Measurements from ENCODE around the gene SNX18. TPM values are rescaled to one million over a fixed set of nuclear protein-coding genes. Genes with fewer than 3 reads are reported as not detected.
A peak's percentile ranks its signal among the peaks of the same experiment; 100 is the strongest.
"Not testable (repeated sequence)": the region's sequence is repeated elsewhere in the genome, so short reads cannot be mapped to it uniquely, and the experiment has no call there.

The SNX18 gene, protein sequence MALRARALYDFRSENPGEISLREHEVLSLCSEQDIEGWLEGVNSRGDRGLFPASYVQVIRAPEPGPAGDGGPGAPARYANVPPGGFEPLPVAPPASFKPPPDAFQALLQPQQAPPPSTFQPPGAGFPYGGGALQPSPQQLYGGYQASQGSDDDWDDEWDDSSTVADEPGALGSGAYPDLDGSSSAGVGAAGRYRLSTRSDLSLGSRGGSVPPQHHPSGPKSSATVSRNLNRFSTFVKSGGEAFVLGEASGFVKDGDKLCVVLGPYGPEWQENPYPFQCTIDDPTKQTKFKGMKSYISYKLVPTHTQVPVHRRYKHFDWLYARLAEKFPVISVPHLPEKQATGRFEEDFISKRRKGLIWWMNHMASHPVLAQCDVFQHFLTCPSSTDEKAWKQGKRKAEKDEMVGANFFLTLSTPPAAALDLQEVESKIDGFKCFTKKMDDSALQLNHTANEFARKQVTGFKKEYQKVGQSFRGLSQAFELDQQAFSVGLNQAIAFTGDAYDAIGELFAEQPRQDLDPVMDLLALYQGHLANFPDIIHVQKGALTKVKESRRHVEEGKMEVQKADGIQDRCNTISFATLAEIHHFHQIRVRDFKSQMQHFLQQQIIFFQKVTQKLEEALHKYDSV
- total RNA-seq (2014; rRNA removed; shearing (Covaris generic)): 49.5 and 61.0 TPM in 2 replicates

DNA sequence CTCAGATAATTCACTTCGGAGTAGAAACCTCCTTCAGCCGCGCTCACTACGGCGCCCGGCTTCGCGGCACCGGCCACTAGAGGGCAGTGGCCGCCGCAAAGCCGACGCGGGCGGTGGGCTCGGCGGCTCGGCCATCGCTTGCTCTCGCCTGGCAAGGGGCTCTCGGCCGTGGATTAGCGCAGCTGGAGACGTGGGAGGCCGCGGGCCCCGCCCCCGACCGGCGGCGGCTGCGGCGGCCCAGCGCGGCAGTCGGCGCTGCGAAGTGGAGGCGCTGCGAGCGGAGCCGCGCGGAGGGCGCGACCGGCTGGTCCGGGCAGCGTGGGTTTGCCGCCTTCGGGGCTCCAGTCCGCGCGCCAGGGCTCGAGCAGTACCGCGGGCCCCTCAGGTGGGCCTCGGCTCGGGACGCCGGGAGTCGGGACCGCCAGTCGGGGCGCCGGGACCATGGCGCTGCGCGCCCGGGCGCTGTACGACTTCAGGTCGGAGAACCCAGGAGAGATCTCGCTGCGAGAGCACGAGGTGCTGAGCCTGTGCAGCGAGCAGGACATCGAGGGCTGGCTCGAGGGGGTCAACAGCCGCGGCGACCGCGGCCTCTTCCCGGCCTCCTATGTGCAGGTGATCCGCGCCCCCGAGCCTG is at the start of gene SNX18:
SNX18 (plus strand) TSS at position 248 of the 634 bp plus-strand sequence; CDS start at position 442, 194 bp downstream.
- peak within 1 kb of the TSS; percentile 94 for H3K27ac ChIP-seq
- DNase-seq (ENCODE audit: low read depth in 1 of 2, low spot score in 2 of 2): peak; percentile 89 to 93
- peak within 1 kb of the TSS; percentile 96 for H3K4me3 ChIP-seq
- no peaks in the 10 kb centered on the region for H3K27me3 ChIP-seq (replicated peaks)
- H3K9me3 ChIP-seq (replicated peaks): no peaks in the 10 kb centered on the region
- peaks cover 54% of the 10 kb centered on the region for H3K4me1 ChIP-seq (replicated peaks)
- H3K36me3 ChIP-seq: peaks cover 50% of the 10 kb centered on the region

DNA sequence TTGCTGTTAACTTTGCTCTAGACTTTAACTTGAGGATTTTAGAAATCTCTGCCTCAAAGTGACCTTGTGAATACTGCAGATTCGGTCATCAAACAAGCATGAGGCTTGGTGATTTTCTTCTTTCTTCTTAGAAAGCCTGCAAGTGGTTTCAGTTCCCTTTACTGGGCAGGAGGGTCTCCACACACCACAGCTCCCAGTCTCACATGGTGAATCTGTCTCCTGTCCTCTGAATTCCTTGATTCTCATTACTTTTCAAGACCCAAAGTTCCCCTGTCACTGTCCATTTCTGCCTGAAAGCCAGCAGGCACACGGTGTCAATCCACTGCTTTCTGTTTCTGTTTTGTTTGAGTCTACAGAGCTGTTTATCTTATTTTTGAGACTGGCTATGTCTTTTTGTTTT is 47.9 kb upstream of the SNX18 start:
- Histone ChIP-seq H3K9me3 (replicated peaks) (no peaks in the 10 kb centered on the region), H3K4me3 (peak overlapping the region; percentile 25), H3K27ac (peak overlapping the region; percentile 45), H3K4me1 (replicated peaks) (peaks cover 8% of the 10 kb centered on the region; the same call in 1 of the 2 replicates), H3K36me3 (no peaks in the 10 kb centered on the region), H3K27me3 (replicated peaks) (no peaks in the 10 kb centered on the region)
- DNase-seq (ENCODE audit: low read depth in 1 of 2, low spot score in 2 of 2): peak in 1 of 2 experiments; percentile 48

GRCh38 chr5:54470128-54470527 is 47.4 kb upstream of the SNX18 start:
- H3K36me3 ChIP-seq: no peaks in the 10 kb centered on the region
- no peaks in the 10 kb centered on the region for H3K27me3 ChIP-seq (replicated peaks)
- DNase-seq (ENCODE audit: low read depth in 1 of 2, low spot score in 2 of 2): peak in 1 of 2 experiments; percentile 6
- peak overlapping the region; percentile 45 for H3K27ac ChIP-seq
- H3K4me1 ChIP-seq (replicated peaks): peaks cover 8% of the 10 kb centered on the region; the same call in 1 of the 2 replicates
- no peaks in the 10 kb centered on the region for H3K9me3 ChIP-seq (replicated peaks)
- H3K4me3 ChIP-seq: peak overlapping the region; percentile 25

DNA sequence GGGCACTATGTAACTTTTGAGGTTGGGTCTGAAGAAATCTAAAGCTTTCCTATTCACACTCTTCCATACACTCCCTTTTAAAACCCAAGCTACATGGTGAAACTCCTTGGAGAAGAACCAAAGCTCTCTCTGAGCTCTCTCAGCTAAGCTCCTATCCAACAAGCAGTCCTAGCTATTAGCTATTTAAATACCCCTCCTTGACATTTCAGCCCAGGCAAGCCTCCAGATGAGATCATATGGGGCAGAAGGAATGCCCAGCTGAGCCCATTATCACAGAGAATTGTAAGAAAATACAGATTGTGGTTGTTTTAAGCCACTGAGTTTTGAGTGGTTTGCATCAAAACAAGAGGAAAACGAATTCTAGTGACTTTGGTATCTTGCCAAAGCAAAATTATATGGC is 46.9 kb upstream of the SNX18 start:
- Histone ChIP-seq H3K36me3 (no peaks in the 10 kb centered on the region), H3K9me3 (replicated peaks) (no peaks in the 10 kb centered on the region), H3K27ac (no peak overlapping the region), H3K27me3 (replicated peaks) (no peaks in the 10 kb centered on the region), H3K4me3 (no peak overlapping the region), H3K4me1 (replicated peaks) (peaks cover 8% of the 10 kb centered on the region; the same call in 1 of the 2 replicates)
- DNase-seq (ENCODE audit: low read depth in 1 of 2, low spot score in 2 of 2): peak in 1 of 2 experiments; percentile 11

- no peak overlapping the region for H3K4me3 ChIP-seq
- H3K36me3 ChIP-seq: no peaks in the 10 kb centered on the region
- no peak for DNase-seq (ENCODE audit: low read depth in 1 of 2, low spot score in 2 of 2)
- H3K27me3 ChIP-seq (replicated peaks): no peaks in the 10 kb centered on the region
- no peaks in the 10 kb centered on the region for H3K9me3 ChIP-seq (replicated peaks)
- H3K4me1 ChIP-seq (replicated peaks): peaks cover 8% of the 10 kb centered on the region; the same call in 1 of the 2 replicates
- no peak overlapping the region for H3K27ac ChIP-seq
These were observed 46.2 kb upstream of the SNX18 start for GRCh38 chr5:54471398-54471797.

- Histone ChIP-seq H3K9me3 (replicated peaks) (no peaks in the 10 kb centered on the region), H3K27me3 (replicated peaks) (no peaks in the 10 kb centered on the region), H3K36me3 (no peaks in the 10 kb centered on the region), H3K4me3 (no peak overlapping the region), H3K27ac (no peak overlapping the region), H3K4me1 (replicated peaks) (no peaks in the 10 kb centered on the region)
- no peak for DNase-seq (ENCODE audit: low read depth in 1 of 2, low spot score in 2 of 2)
These were observed 40.9 kb upstream of the SNX18 start for GRCh38 chr5:54476682-54477081.

DNA sequence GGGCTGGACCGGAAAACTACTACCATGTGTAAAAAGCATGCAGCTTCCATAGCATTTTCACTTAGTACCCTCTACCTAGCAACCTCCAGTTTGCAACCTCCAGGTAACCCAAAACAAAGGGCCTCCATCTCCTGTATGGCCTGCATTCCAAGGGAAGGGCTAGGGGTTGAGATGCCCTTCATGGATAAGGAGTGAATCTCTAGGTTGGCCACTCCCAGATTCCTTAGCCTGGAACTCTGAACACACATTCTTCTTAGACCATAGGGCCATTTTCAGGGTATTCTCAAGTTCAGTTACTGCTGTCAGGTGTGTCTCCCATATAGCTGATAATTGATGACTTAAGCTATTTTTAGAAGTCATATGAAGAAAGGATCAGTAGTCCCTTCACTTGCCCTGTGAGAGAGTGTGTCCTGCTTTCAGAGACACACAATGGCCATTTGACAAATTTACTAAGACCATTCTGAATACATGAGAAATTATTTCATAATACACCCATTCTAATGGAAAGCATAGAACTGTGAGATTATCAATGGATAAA is 39.5 kb upstream of the SNX18 start:
- no peak for DNase-seq (ENCODE audit: low read depth in 1 of 2, low spot score in 2 of 2)
- Histone ChIP-seq H3K4me3 (no peak overlapping the region), H3K27me3 (replicated peaks) (no peaks in the 10 kb centered on the region), H3K4me1 (replicated peaks) (no peaks in the 10 kb centered on the region), H3K9me3 (replicated peaks) (no peaks in the 10 kb centered on the region), H3K27ac (no peak overlapping the region), H3K36me3 (no peaks in the 10 kb centered on the region)

DNA sequence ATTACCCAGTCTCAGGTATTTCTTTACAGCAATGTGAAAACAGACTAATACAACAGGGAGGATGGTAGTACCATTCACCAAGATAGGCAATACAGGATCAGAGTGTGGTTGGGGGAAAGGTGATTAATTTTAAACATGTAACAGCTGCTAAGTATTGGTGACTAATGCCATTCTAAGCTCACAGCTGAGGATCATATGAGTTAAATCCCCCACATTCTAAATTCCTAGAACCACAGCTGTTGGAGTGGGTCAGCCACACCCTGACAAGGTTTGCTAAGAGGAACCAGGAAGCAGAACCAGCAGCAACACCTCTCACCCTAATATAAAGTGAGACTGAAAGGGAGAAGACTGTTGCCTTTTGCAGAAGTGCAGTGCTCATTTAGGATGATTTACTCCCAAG is 37.3 kb upstream of the SNX18 start:
- Histone ChIP-seq H3K36me3 (no peaks in the 10 kb centered on the region), H3K4me3 (no peak overlapping the region), H3K4me1 (replicated peaks) (no peaks in the 10 kb centered on the region), H3K9me3 (replicated peaks) (no peaks in the 10 kb centered on the region), H3K27ac (no peak overlapping the region), H3K27me3 (replicated peaks) (no peaks in the 10 kb centered on the region)
- DNase-seq (ENCODE audit: low read depth in 1 of 2, low spot score in 2 of 2): no peak

DNA sequence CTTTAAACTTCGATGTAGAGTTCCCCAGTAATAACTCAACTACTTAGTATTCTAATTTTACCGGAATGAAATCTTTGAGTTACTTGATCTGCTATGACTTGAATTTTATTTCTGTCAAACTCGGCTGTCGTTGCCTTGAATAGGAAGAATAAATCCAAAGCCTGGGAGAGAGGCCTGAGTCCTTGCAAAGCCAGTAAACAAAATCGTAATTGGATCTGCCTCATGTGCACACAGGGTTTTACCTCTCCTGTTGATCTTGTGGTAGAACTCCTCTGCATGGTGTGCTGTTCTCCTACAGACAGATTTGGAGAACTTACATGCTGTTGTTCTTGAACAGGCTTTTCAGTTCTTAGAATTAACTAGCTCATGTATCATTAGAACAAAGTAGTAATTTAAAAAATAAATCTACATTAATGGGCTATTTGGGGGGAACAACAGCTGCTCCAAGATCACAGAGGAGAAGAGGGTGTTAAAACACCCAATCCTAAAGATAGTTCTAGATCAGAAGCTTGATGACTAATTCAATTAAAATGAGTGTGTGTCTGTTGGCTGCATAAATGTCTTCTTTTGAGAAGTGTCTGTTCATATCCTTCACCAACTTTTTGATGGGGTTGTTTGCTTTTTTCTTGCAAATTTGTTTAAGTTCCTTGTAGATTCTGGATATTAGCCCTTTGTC is 33.2 kb upstream of the SNX18 start:
- Histone ChIP-seq H3K4me3 (no peak overlapping the region), H3K4me1 (replicated peaks) (no peaks in the 10 kb centered on the region), H3K27ac (no peak overlapping the region), H3K36me3 (no peaks in the 10 kb centered on the region), H3K9me3 (replicated peaks) (no peaks in the 10 kb centered on the region), H3K27me3 (replicated peaks) (no peaks in the 10 kb centered on the region)
- no peak for DNase-seq (ENCODE audit: low read depth in 1 of 2, low spot score in 2 of 2)

DNA sequence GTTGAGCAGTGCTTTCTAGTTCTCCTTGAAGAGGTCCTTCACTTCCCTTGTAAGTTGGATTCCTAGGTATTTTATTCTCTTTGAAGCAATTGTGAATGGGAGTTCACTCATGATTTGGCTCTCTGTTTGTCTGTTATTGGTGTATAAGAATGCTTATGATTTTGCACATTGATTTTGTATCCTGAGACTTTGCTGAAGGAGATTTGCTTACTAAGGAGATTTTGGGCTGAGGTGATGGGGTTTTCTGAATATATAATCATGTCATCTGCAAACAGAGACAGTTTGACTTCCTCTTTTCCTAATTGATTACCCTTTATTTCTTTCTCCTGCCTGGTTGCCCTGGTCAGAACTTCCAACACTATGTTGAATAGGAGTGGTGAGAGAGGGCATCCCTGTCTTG is 31.9 kb upstream of the SNX18 start:
- DNase-seq (ENCODE audit: low read depth in 1 of 2, low spot score in 2 of 2); H3K4me3 ChIP-seq; H3K27ac ChIP-seq; H3K4me1 ChIP-seq (replicated peaks); H3K36me3 ChIP-seq; H3K27me3 ChIP-seq (replicated peaks); H3K9me3 ChIP-seq (replicated peaks): not testable (repeated sequence)

DNA sequence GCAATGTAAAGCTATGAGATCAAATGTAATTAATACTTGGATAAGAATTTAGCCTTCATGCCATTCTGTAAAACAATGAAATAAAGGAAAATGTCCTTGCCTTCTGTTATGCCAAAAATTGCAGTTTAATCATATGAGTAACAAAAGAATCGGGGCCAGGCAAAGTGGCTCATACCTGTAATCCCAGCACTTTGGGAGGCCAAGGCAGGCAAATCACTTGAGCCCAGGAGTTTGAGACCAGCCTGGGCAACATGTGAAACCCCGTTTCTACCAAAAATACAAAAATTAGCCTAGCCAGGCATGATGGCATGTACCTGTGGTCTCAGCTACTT is 27.9 kb upstream of the SNX18 start:
- H3K4me3 ChIP-seq; H3K27ac ChIP-seq; H3K4me1 ChIP-seq (replicated peaks); H3K27me3 ChIP-seq (replicated peaks); H3K36me3 ChIP-seq; DNase-seq (ENCODE audit: low read depth in 1 of 2, low spot score in 2 of 2); H3K9me3 ChIP-seq (replicated peaks): not testable (repeated sequence)

- Histone ChIP-seq H3K4me1 (replicated peaks) (no peaks in the 10 kb centered on the region), H3K27ac (no peak overlapping the region), H3K4me3 (no peak overlapping the region), H3K36me3 (no peaks in the 10 kb centered on the region), H3K27me3 (replicated peaks) (no peaks in the 10 kb centered on the region), H3K9me3 (replicated peaks) (no peaks in the 10 kb centered on the region)
- DNase-seq (ENCODE audit: low read depth in 1 of 2, low spot score in 2 of 2): no peak
These were observed 26.2 kb upstream of the SNX18 start for GRCh38 chr5:54491326-54491725.

- DNase-seq (ENCODE audit: low read depth in 1 of 2, low spot score in 2 of 2): no peak
These were observed 25.4 kb upstream of the SNX18 start for GRCh38 chr5:54492178-54492577.

More at GRCh38 chr5:54492178-54492577, 25.4 kb upstream of the SNX18 start:
- H3K36me3 ChIP-seq: no peaks in the 10 kb centered on the region
- H3K4me1 ChIP-seq (replicated peaks): no peaks in the 10 kb centered on the region
- no peaks in the 10 kb centered on the region for H3K9me3 ChIP-seq (replicated peaks)
- no peak overlapping the region for H3K4me3 ChIP-seq
- no peak overlapping the region for H3K27ac ChIP-seq
- no peaks in the 10 kb centered on the region for H3K27me3 ChIP-seq (replicated peaks)
